ENCODE measurements around the gene TRPM7.

Gene TRPM7

DNA sequence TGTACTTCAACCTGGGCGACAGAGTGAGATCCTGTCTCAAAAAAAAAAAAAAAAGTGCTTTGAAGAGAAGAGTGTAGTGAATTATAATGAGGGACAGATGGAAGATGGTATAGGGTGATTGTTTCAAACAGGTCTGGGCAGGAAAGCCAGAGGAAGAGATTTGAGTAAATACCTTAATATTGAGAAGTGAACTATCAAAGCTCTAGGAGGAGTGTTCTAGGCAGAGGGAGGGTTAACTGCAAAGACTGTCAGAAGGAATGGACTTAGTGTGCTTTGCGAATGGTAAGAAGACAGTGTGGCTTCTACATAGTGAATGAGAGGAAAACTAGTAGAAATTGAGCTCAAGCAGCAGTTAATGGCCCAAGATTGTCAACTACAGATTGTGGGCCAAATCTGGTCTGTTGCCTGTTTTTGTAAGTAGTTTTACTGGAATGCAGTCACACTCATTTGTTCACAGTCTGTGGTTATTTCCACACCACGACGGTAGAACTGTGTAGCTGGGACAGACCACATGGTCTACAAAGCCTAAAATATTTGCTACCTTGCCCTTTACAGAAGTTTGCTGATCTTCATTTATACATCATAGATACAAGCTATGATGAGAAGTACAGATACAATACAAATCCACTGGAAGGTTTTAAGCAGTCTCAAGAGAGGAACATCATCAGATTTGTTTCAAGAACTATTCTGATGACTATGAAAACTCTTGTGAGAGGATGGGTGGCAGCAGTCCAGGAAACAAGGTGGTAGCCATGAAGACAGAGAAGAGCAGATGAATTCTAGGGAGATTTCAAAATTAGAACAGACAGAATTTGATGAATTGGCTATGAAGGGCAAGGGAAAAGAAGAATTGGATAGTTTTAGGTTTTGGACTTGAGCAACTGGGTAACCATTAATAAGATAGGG is 123.6 kb downstream of the TRPM7 start:
- no peak overlapping the region for H3K4me2 ChIP-seq (ENCODE audit: low read depth, low read length)
- no peaks in the 10 kb centered on the region for H4K20me1 ChIP-seq (ENCODE audit: insufficient read depth, low read length)
- H3K79me2 ChIP-seq (ENCODE audit: low read length): no peaks in the 10 kb centered on the region
- H3K27ac ChIP-seq (ENCODE audit: low read length): no peak overlapping the region
- H3K4me1 ChIP-seq (ENCODE audit: low read length): no peaks in the 10 kb centered on the region
- H3K4me3 ChIP-seq (ENCODE audit: low read length): no peak overlapping the region
- H3F3A ChIP-seq (ENCODE audit: insufficient read depth, low read length): no peaks in the 10 kb centered on the region
- no peaks in the 10 kb centered on the region for H3K9me2 ChIP-seq (replicated peaks; ENCODE audit: insufficient read depth, low read length)
- no peaks in the 10 kb centered on the region for H3K36me3 ChIP-seq (replicated peaks; ENCODE audit: insufficient read depth, low read length)
- no peak overlapping the region for H3K9ac ChIP-seq (ENCODE audit: low read length)
- H3K9me3 ChIP-seq (replicated peaks; ENCODE audit: insufficient read depth, low read length): no peaks in the 10 kb centered on the region
- no peaks in the 10 kb centered on the region for H3K27me3 ChIP-seq (replicated peaks; ENCODE audit: insufficient read depth, low read length)
- no peak overlapping the region for H2AFZ ChIP-seq (ENCODE audit: low read length)
- TF ChIP-seq EZH2 (optimal IDR thresholded peaks at IDR 0.05; ENCODE audit: low read depth, low read length) (no peak), EZH2phosphoT487 (IDR thresholded peaks at IDR 0.05; ENCODE audit: low read length) (no peak)
- TF ChIP-seq, protein P1, sequence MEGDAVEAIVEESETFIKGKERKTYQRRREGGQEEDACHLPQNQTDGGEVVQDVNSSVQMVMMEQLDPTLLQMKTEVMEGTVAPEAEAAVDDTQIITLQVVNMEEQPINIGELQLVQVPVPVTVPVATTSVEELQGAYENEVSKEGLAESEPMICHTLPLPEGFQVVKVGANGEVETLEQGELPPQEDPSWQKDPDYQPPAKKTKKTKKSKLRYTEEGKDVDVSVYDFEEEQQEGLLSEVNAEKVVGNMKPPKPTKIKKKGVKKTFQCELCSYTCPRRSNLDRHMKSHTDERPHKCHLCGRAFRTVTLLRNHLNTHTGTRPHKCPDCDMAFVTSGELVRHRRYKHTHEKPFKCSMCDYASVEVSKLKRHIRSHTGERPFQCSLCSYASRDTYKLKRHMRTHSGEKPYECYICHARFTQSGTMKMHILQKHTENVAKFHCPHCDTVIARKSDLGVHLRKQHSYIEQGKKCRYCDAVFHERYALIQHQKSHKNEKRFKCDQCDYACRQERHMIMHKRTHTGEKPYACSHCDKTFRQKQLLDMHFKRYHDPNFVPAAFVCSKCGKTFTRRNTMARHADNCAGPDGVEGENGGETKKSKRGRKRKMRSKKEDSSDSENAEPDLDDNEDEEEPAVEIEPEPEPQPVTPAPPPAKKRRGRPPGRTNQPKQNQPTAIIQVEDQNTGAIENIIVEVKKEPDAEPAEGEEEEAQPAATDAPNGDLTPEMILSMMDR (IDR thresholded peaks at IDR 0.05; ENCODE audit: low read length): no peak
- no peak for DNase-seq

DNA sequence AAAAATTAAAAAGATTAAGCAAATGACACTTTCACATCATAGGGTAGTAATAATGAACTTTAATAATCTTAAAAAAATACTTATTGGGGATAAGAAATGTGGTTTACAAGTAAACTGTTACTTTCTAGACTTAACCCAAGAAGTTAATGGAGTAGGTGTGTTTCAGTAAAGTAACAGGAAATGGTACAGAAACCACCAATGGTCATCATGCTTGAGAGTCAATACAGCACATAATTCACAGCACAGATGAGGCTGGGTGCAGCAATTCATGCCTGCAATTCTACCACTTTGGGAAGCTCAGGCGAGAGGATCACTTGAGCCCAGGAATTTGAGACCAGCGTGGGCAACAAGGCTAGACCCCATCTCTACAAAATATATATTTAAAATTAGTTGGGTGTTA is 128.6 kb downstream of the TRPM7 start:
- Histone ChIP-seq H3K27ac (ENCODE audit: low read length) (no peak overlapping the region), H3K9me3 (replicated peaks; ENCODE audit: insufficient read depth, low read length) (no peaks in the 10 kb centered on the region), H3K36me3 (replicated peaks; ENCODE audit: insufficient read depth, low read length) (no peaks in the 10 kb centered on the region), H3K4me2 (ENCODE audit: low read depth, low read length) (no peak overlapping the region), H4K20me1 (ENCODE audit: insufficient read depth, low read length) (no peaks in the 10 kb centered on the region), H3K4me3 (ENCODE audit: low read length) (no peak overlapping the region), H3K9me2 (replicated peaks; ENCODE audit: insufficient read depth, low read length) (no peaks in the 10 kb centered on the region), H2AFZ (ENCODE audit: low read length) (no peak overlapping the region), H3K4me1 (ENCODE audit: low read length) (no peaks in the 10 kb centered on the region), H3K79me2 (ENCODE audit: low read length) (no peaks in the 10 kb centered on the region), H3F3A (ENCODE audit: insufficient read depth, low read length) (no peaks in the 10 kb centered on the region), H3K27me3 (replicated peaks; ENCODE audit: insufficient read depth, low read length) (no peaks in the 10 kb centered on the region), H3K9ac (ENCODE audit: low read length) (no peak overlapping the region)
- no peak for TF ChIP-seq EZH2 (optimal IDR thresholded peaks at IDR 0.05; ENCODE audit: low read depth, low read length)
- TF ChIP-seq, protein P1 (IDR thresholded peaks at IDR 0.05; ENCODE audit: low read length): no peak
- TF ChIP-seq EZH2phosphoT487 (IDR thresholded peaks at IDR 0.05; ENCODE audit: low read length): no peak
- no peak for DNase-seq

DNA sequence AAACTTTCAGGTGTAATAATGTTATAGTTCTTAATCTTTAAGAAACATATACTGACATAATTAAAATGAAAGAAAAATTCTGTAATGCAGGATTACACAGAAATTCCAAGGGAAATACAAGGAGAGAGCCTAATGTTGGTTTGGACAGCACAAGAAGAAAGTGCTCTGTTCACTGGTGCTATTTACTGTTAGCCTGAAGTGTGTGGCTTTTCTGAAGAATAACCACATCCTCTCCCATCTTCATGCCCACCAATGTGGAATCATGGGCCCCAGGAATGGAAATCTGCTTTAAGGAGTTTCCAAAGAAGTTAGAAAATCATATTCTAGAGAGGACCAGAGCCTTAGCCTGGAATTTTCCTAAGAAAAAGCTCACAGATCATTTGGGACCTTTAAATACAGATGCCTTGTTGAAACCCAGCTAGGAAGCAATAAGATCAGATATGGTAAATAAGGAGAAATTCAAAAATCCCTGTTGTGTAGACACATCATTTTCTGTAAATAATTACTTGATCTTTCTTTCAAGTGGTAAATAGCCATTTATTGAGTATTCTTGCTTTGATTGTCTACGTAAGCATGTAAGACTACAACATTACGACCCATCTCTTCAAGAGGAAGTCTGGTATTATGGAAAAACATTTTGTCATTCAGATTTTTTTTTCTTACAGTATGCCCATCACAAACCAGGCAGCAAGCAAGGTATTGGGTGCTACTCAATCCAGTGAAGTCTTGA is 129.8 kb downstream of the TRPM7 start:
- H3K4me2 ChIP-seq (ENCODE audit: low read depth, low read length): no peak overlapping the region
- no peaks in the 10 kb centered on the region for H3K36me3 ChIP-seq (replicated peaks; ENCODE audit: insufficient read depth, low read length)
- no peaks in the 10 kb centered on the region for H4K20me1 ChIP-seq (ENCODE audit: insufficient read depth, low read length)
- H3K79me2 ChIP-seq (ENCODE audit: low read length): no peaks in the 10 kb centered on the region
- H2AFZ ChIP-seq (ENCODE audit: low read length): no peak overlapping the region
- H3K4me1 ChIP-seq (ENCODE audit: low read length): no peaks in the 10 kb centered on the region
- H3K9ac ChIP-seq (ENCODE audit: low read length): no peak overlapping the region
- H3K9me2 ChIP-seq (replicated peaks; ENCODE audit: insufficient read depth, low read length): no peaks in the 10 kb centered on the region
- no peaks in the 10 kb centered on the region for H3K9me3 ChIP-seq (replicated peaks; ENCODE audit: insufficient read depth, low read length)
- no peak for DNase-seq
- H3K4me3 ChIP-seq (ENCODE audit: low read length): no peak overlapping the region
- TF ChIP-seq EZH2phosphoT487 (IDR thresholded peaks at IDR 0.05; ENCODE audit: low read length): no peak
- no peak overlapping the region for H3K27ac ChIP-seq (ENCODE audit: low read length)
- H3F3A ChIP-seq (ENCODE audit: insufficient read depth, low read length): no peaks in the 10 kb centered on the region; the same call in 1 of the 2 replicates
- H3K27me3 ChIP-seq (replicated peaks; ENCODE audit: insufficient read depth, low read length): no peaks in the 10 kb centered on the region

Measured in MM.1S (cell line).